T-cell (primary cell): ENCODE measurements around the gene ANKRA2. TPM values are rescaled to one million over a fixed set of nuclear protein-coding genes. Genes with fewer than 3 reads are reported as not detected.
A peak's percentile ranks its signal among the peaks of the same experiment; 100 is the strongest.

Experiments
- ATAC-seq, 4 experiments: fragments of 200-7000 bp in 3 of 4; fragments of 150-1000 bp in 1 of 4; cut with Tn5 transposase; replicated peaks in 1 of 4; 1 replicate in 3 of 4; 2 replicates in 1 of 4; pipeline ENCODE4 v1.10.0; 2021; ENCODE audit warnings: moderate library complexity in 3 of 4, mild to moderate bottlenecking in 2 of 4, moderate number of reproducible peaks in 1 of 4
- CTCF ChIA-PET, 2 donors: fragments of 300-600 bp; sonication (Branson Sonifier 250); formaldehyde crosslinking; loops; one replicate each; lab custom pipeline; 2022; ENCODE audit warnings: antibody characterized with exemption in 2 of 2; lab: Charles Lee
- POLR2A ChIA-PET, 2 donors: fragments of 300-600 bp; sonication (Branson Sonifier 250); formaldehyde crosslinking; loops; one replicate each; lab custom pipeline; 2022; ENCODE audit warnings: antibody characterized with exemption in 2 of 2; lab: Charles Lee
- DNase-seq, 35 experiments: peaks; one replicate each; pipeline versions ENCODE4 v3.0.0 to v3.0.0-alpha.2; 2013 to 2023
- H3K27ac ChIP-seq: one replicate; pipeline ENCODE4 v1.5.1; 2013; ENCODE audit warnings: low read length
- H3K27me3 ChIP-seq, 2 experiments: replicated peaks in 1 of 2; 1 replicate in 1 of 2; 2 replicates in 1 of 2; pipeline versions ENCODE4 v1.6.1 to v1.7.0; 2013; ENCODE audit warnings: low read length in 1 of 2, mixed read lengths in 1 of 2; ENCODE audit not compliant: control insufficient read depth in 2 of 2, insufficient read depth in 2 of 2; ENCODE audit errors: extremely low read depth in 1 of 2
- H3K36me3 ChIP-seq, 2 donors: 1 replicate in 1 of 2; 2 replicates in 1 of 2; pipeline versions ENCODE4 v1.6.1 to v1.7.0; 2013; ENCODE audit warnings: low read length in 1 of 2; ENCODE audit not compliant: control insufficient read depth in 2 of 2, insufficient read depth in 1 of 2; ENCODE audit errors: extremely low read depth in 1 of 2
- H3K4me1 ChIP-seq, 2 experiments: 1 replicate in 1 of 2; 2 replicates in 1 of 2; pipeline versions ENCODE4 v1.6.1 to v1.7.0; 2013; ENCODE audit warnings: low read length in 2 of 2, mixed read lengths in 1 of 2; ENCODE audit not compliant: insufficient read depth in 2 of 2, control insufficient read depth in 1 of 2; ENCODE audit errors: extremely low read depth in 1 of 2
- H3K4me3 ChIP-seq, 2 donors: 1 replicate in 1 of 2; 2 replicates in 1 of 2; pipeline versions ENCODE4 v1.5.1 to v1.7.0; 2013; ENCODE audit warnings: mild to moderate bottlenecking in 2 of 2, low read length in 1 of 2, moderate library complexity in 1 of 2; ENCODE audit not compliant: control insufficient read depth in 1 of 2; ENCODE audit errors: extremely low read depth in 1 of 2
- H3K9me3 ChIP-seq: 2 replicates; pipeline ENCODE4 v1.7.0; 2013
- H3K27ac Mint-ChIP-seq, 2 donors: one replicate each; pipeline ENCODE4 v1.8.0; 2020 to 2021; ENCODE audit warnings: mild to moderate bottlenecking in 2 of 2, mixed read lengths in 2 of 2
- H3K27me3 Mint-ChIP-seq, 2 donors: one replicate each; pipeline ENCODE4 v1.8.0; 2021 to 2022; ENCODE audit warnings: mixed read lengths in 2 of 2
- H3K36me3 Mint-ChIP-seq: one replicate; pipeline ENCODE4 v1.8.0; 2021; ENCODE audit warnings: mixed read lengths
- H3K4me1 Mint-ChIP-seq, 3 donors: one replicate each; pipeline ENCODE4 v1.8.0; 2020 to 2022; ENCODE audit warnings: mixed read lengths in 3 of 3, mild to moderate bottlenecking in 1 of 3
- H3K4me3 Mint-ChIP-seq, 3 donors: one replicate each; pipeline ENCODE4 v1.8.0; 2020 to 2022; ENCODE audit warnings: mild to moderate bottlenecking in 3 of 3, mixed read lengths in 3 of 3, moderate library complexity in 3 of 3
- H3K9me3 Mint-ChIP-seq, 3 donors: one replicate each; pipeline ENCODE4 v1.8.0; 2020 to 2022; ENCODE audit warnings: mixed read lengths in 3 of 3
- WGBS: methylation state at CpG from one replicate; pipeline ENCODE4 v1.1.5; 2013; ENCODE audit warnings: missing lambda C conversion rate; ENCODE audit not compliant: insufficient coverage; 5-methylcytosine and 5-hydroxymethylcytosine counted together
- total RNA-seq, 35 experiments: library from RNA in 6 of 35; stranded (reverse) in 6 of 35; fragments of 120-200 nt in 1 of 35; gene quantifications; one replicate each; pipeline versions ENCODE4 v1.2.1 to v1.2.4 and lab custom pipeline; 2013 to 2026

ANKRA2 gene
- total RNA-seq, 5 donors from 2014 or later (not counting 1 experiment from before 2014, with no cell fraction given): 37.8 to 42.8 (median 39.7) TPM

- POLR2A ChIA-PET: no interaction called here
- peaks cover 4 to 12% (median 7%) of the 10 kb centered on the region in 3 donors for H3K9me3 Mint-ChIP-seq
- ATAC-seq (no peak), DNase-seq (no peak)
- 60% methylated on average over 1 of the region's 5 CpGs for WGBS
- Histone ChIP-seq H3K4me1 (no peaks in the 10 kb centered on the region), H3K4me3 (no peak overlapping the region), H3K9me3 (no peaks in the 10 kb centered on the region), H3K27ac (no peak overlapping the region), H3K27me3 (peaks cover 0 to 5% of the 10 kb centered on the region in 2 experiments), H3K36me3 (no peaks in the 10 kb centered on the region)
- no peak overlapping the region for H3K4me3 Mint-ChIP-seq
- no peak overlapping the region for H3K27ac Mint-ChIP-seq
- H3K4me1 Mint-ChIP-seq: peaks cover 0 to 3% (median 0%) of the 10 kb centered on the region in 3 donors
- CTCF ChIA-PET: no interaction called here
- peaks cover 0 to 4% of the 10 kb centered on the region in 2 donors for H3K27me3 Mint-ChIP-seq
- no peaks in the 10 kb centered on the region for H3K36me3 Mint-ChIP-seq
Measured at GRCh38 chr5:73603998-73604397, 38.6 kb upstream of the ANKRA2 start.

GRCh38 chr5:73599380-73599779 is 33.9 kb upstream of the ANKRA2 start:
- POLR2A ChIA-PET: no interaction called here
- peaks cover 0 to 4% of the 10 kb centered on the region in 2 donors for H3K27me3 Mint-ChIP-seq
- H3K4me3 ChIP-seq: no peak overlapping the region
- H3K4me3 Mint-ChIP-seq: no peak overlapping the region
- no peaks in the 10 kb centered on the region for H3K9me3 ChIP-seq
- H3K36me3 ChIP-seq: no peaks in the 10 kb centered on the region
- H3K27ac Mint-ChIP-seq: no peak overlapping the region
- no peaks in the 10 kb centered on the region for H3K4me1 ChIP-seq
- DNase-seq: no peak
- H3K27ac ChIP-seq: no peak overlapping the region
- H3K36me3 Mint-ChIP-seq: no peaks in the 10 kb centered on the region
- ATAC-seq: no peak
- peaks cover 4 to 12% (median 7%) of the 10 kb centered on the region in 3 donors for H3K9me3 Mint-ChIP-seq
- H3K4me1 Mint-ChIP-seq: peaks cover 0 to 3% (median 0%) of the 10 kb centered on the region in 3 donors
- H3K27me3 ChIP-seq: no peaks in the 10 kb centered on the region
- no CpG with 5 or more reads among the region's 3 CpGs for WGBS
- CTCF ChIA-PET: interaction anchor here in 1 of 2 donors (1.6 kb wide), 1 partner anchor 8 kb away, joined by 4 read pairs; no protein-coding TSS in a partner anchor

- H3K4me1 ChIP-seq: no peaks in the 10 kb centered on the region
- H3K36me3 ChIP-seq: no peaks in the 10 kb centered on the region
- ChIA-PET CTCF (interaction anchor here (0.5 to 1.5 kb wide), 5 partner anchors 93 to 1524 kb away, joined by 3 to 7 read pairs (median 5); no protein-coding TSS in a partner anchor), POLR2A (no interaction called here)
- H3K4me3 Mint-ChIP-seq: no peak overlapping the region
- peaks cover 0 to 4% of the 10 kb centered on the region in 2 donors for H3K27me3 Mint-ChIP-seq
- H3K9me3 Mint-ChIP-seq: peaks cover 3 to 8% (median 6%) of the 10 kb centered on the region in 3 donors
- no peaks in the 10 kb centered on the region for H3K27me3 ChIP-seq
- H3K9me3 ChIP-seq: no peaks in the 10 kb centered on the region
- H3K27ac ChIP-seq: no peak overlapping the region
- ATAC-seq (no peak), DNase-seq (peak in 3 of 35 experiments; percentile 2 to 30 (median 7))
- no peak overlapping the region for H3K27ac Mint-ChIP-seq
- H3K36me3 Mint-ChIP-seq: no peaks in the 10 kb centered on the region
- H3K4me3 ChIP-seq: no peak overlapping the region
- no peaks in the 10 kb centered on the region for H3K4me1 Mint-ChIP-seq
Measured at GRCh38 chr5:73596705-73597328, 31.4 kb upstream of the ANKRA2 start.

GRCh38 chr5:73592551-73592950 is 27.1 kb upstream of the ANKRA2 start:
- POLR2A ChIA-PET: no interaction called here
- 83% methylated on average over 1 of the region's 1 CpG for WGBS
- CTCF ChIA-PET: interaction anchor here (0.7 to 5.1 kb wide), 3 partner anchors 200 to 967 kb away, joined by 3 to 47 read pairs (median 28); no protein-coding TSS in a partner anchor

GRCh38 chr5:73591698-73592501 is 26.5 kb upstream of the ANKRA2 start:
- ChIA-PET CTCF (interaction anchor here (0.6 to 5.1 kb wide), 13 partner anchors 11 to 1061 kb away, joined by 3 to 47 read pairs (median 4); no protein-coding TSS in a partner anchor), POLR2A (interaction anchor here in 1 of 2 donors (0.6 kb wide), 1 partner anchor 93 kb away, joined by 3 read pairs; no protein-coding TSS in a partner anchor)
- H3K4me3 ChIP-seq: no peak overlapping the region
- no peak overlapping the region for H3K27ac Mint-ChIP-seq
- H3K36me3 Mint-ChIP-seq: no peaks in the 10 kb centered on the region
- H3K9me3 ChIP-seq: no peaks in the 10 kb centered on the region
- no peaks in the 10 kb centered on the region for H3K4me1 ChIP-seq
- DNase-seq: no peak
- H3K4me3 Mint-ChIP-seq: no peak overlapping the region
- H3K27me3 ChIP-seq: no peaks in the 10 kb centered on the region
- no peaks in the 10 kb centered on the region for H3K4me1 Mint-ChIP-seq
- WGBS: no CpG with 5 or more reads among the region's 4 CpGs
- no peak for ATAC-seq
- H3K27me3 Mint-ChIP-seq: no peaks in the 10 kb centered on the region
- no peak overlapping the region for H3K27ac ChIP-seq
- H3K36me3 ChIP-seq: no peaks in the 10 kb centered on the region
- H3K9me3 Mint-ChIP-seq: no peaks in the 10 kb centered on the region

More at GRCh38 chr5:73592551-73592950, 27.1 kb upstream of the ANKRA2 start:
- no peak overlapping the region for H3K4me3 ChIP-seq
- no peak overlapping the region for H3K27ac ChIP-seq
- H3K27me3 ChIP-seq: no peaks in the 10 kb centered on the region
- DNase-seq (no peak), ATAC-seq (no peak)
- no peaks in the 10 kb centered on the region for H3K9me3 Mint-ChIP-seq
- no peak overlapping the region for H3K27ac Mint-ChIP-seq
- H3K27me3 Mint-ChIP-seq: no peaks in the 10 kb centered on the region
- no peaks in the 10 kb centered on the region for H3K9me3 ChIP-seq
- no peaks in the 10 kb centered on the region for H3K36me3 ChIP-seq
- no peaks in the 10 kb centered on the region for H3K4me1 Mint-ChIP-seq
- no peaks in the 10 kb centered on the region for H3K4me1 ChIP-seq
- no peak overlapping the region for H3K4me3 Mint-ChIP-seq
- no peaks in the 10 kb centered on the region for H3K36me3 Mint-ChIP-seq

GRCh38 chr5:73591102-73591695 is 25.8 kb upstream of the ANKRA2 start:
- H3K27me3 ChIP-seq: no peaks in the 10 kb centered on the region
- H3K27ac ChIP-seq: no peak overlapping the region
- no CpG with 5 or more reads among the region's 4 CpGs for WGBS
- CTCF ChIA-PET: interaction anchor here (0.6 to 5.1 kb wide), 18 partner anchors 9 to 1062 kb away, joined by 3 to 47 read pairs (median 4); no protein-coding TSS in a partner anchor
- no peaks in the 10 kb centered on the region for H3K9me3 Mint-ChIP-seq
- DNase-seq: peak in 20 of 35 experiments; percentile 3 to 84 (median 36)
- no peak overlapping the region for H3K4me3 Mint-ChIP-seq
- POLR2A ChIA-PET: interaction anchor here in 1 of 2 donors (0.6 kb wide), 1 partner anchor 92 kb away, joined by 3 read pairs; no protein-coding TSS in a partner anchor
- H3K9me3 ChIP-seq: no peaks in the 10 kb centered on the region
- no peaks in the 10 kb centered on the region for H3K36me3 ChIP-seq
- ATAC-seq: peak; percentile 61 to 72 (median 67)
- no peaks in the 10 kb centered on the region for H3K4me1 Mint-ChIP-seq
- H3K4me3 ChIP-seq: no peak overlapping the region
- no peaks in the 10 kb centered on the region for H3K4me1 ChIP-seq
- no peak overlapping the region for H3K27ac Mint-ChIP-seq
- no peaks in the 10 kb centered on the region for H3K36me3 Mint-ChIP-seq
- H3K27me3 Mint-ChIP-seq: no peaks in the 10 kb centered on the region
